Muscle layer of colon (tissue), 2 donors: ENCODE measurements around the gene TOPBP1.
"Not testable (repeated sequence)": the region's sequence is repeated elsewhere in the genome, so short reads cannot be mapped to it uniquely, and the experiment has no call there.

Experiments used
- H3K27ac ChIP-seq: one replicate; pipeline ENCODE4 v1.7.0; 2013; ENCODE audit warnings: low read depth, mild to moderate bottlenecking, low read length, moderate library complexity
- H3K27me3 ChIP-seq, 2 donors: one replicate each; pipeline ENCODE4 v1.7.0; 2013; ENCODE audit warnings: low read length in 2 of 2, mild to moderate bottlenecking in 2 of 2; ENCODE audit not compliant: insufficient read depth in 2 of 2, control insufficient read depth in 1 of 2
- H3K36me3 ChIP-seq: one replicate; pipeline ENCODE4 v1.7.0; 2013; ENCODE audit warnings: mild to moderate bottlenecking, low read length; ENCODE audit not compliant: insufficient read depth
- H3K4me1 ChIP-seq: one replicate; pipeline ENCODE4 v1.7.0; 2013; ENCODE audit warnings: mild to moderate bottlenecking, low read length; ENCODE audit not compliant: insufficient read depth
- H3K4me3 ChIP-seq, 2 donors: one replicate each; pipeline ENCODE4 v1.7.0; 2013; ENCODE audit warnings: low read length in 2 of 2, low read depth in 1 of 2, mild to moderate bottlenecking in 1 of 2, moderate library complexity in 1 of 2
- H3K9ac ChIP-seq: one replicate; pipeline ENCODE4 v1.7.0; 2013; ENCODE audit warnings: low read length
- H3K9me3 ChIP-seq: one replicate; pipeline ENCODE4 v1.7.0; 2013; ENCODE audit warnings: mild to moderate bottlenecking, low read length
- donor health status: abdominal sarcoma.
- donor health status: Adenocarcinoma of cecum.

The TOPBP1 gene

GRCh38 chr3:133670525-133670995 is 8.8 kb upstream of the TOPBP1 start:
- Histone ChIP-seq H3K27me3 (peaks cover 3 to 15% of the 10 kb centered on the region in 2 donors), H3K36me3 (no peaks in the 10 kb centered on the region), H3K4me1 (no peaks in the 10 kb centered on the region), H3K9ac (no peak overlapping the region), H3K4me3 (no peak overlapping the region), H3K27ac (no peak overlapping the region), H3K9me3 (no peaks in the 10 kb centered on the region)

DNA sequence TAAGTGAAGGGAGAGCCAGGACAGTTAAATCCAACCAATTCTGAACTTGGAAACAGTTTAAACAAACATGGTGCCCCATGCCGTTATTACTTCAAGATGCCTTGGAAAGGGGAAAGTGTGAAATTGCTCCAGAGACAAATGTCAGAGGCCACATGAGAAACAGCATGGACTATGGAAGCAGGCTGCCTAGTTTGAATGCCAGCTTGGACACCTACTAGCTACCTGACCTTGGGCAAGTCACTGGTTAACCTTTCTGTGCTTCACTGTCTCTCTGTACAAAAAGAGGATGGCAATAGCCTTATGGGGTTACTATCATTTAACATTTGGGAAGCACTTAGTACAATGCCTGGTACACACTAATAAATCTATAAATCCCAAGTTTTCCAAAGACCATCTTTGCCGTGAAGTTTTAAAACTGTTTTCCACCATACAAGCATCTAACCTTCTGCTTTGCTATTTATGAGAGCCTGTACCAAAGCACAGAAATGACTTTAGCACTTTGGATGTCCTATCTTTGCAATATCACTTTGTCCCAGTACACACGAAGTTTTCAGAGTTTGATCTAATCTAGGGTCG is 8.3 kb upstream of the TOPBP1 start:
- Histone ChIP-seq H3K4me1 (no peaks in the 10 kb centered on the region), H3K9me3 (no peaks in the 10 kb centered on the region), H3K27ac (no peak overlapping the region), H3K27me3 (peaks cover 3 to 13% of the 10 kb centered on the region in 2 donors), H3K4me3 (no peak overlapping the region), H3K9ac (no peak overlapping the region), H3K36me3 (no peaks in the 10 kb centered on the region)

DNA sequence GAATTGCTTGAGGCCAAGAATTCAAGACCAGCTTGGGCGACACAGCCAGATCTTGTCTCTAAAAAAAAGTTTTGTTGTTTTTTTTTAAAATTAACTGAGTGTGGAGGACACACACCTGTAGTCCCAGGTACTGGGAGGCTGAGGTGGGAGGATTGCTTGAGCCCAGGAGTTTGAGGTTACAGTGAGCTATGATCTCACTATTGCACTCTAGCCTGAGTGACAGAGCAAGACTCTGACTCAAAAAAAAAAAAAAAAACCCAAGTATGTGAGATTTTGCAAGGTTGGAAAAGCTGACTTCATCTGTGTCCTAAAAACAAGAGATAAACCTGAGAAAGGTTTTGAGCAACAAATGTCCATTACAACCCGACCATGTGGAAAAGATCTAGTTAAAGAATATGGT is 5.4 kb upstream of the TOPBP1 start:
- H3K9ac ChIP-seq = no peak overlapping the region
- no peaks in the 10 kb centered on the region for H3K27me3 ChIP-seq
- no peak overlapping the region for H3K27ac ChIP-seq
- peaks cover 3% of the 10 kb centered on the region for H3K4me1 ChIP-seq
- no peaks in the 10 kb centered on the region for H3K36me3 ChIP-seq
- H3K9me3 ChIP-seq = no peaks in the 10 kb centered on the region
- H3K4me3 ChIP-seq = no peak overlapping the region

GRCh38 chr3:133665188-133665587 is 3.4 kb upstream of the TOPBP1 start:
- H3K27ac ChIP-seq, H3K36me3 ChIP-seq, H3K27me3 ChIP-seq, H3K9ac ChIP-seq, H3K9me3 ChIP-seq, H3K4me3 ChIP-seq: not testable (repeated sequence)
- peaks cover 13% of the 10 kb centered on the region for H3K4me1 ChIP-seq

GRCh38 chr3:133663569-133664313 is 2.0 kb upstream of the TOPBP1 start:
- no peak overlapping the region for H3K4me3 ChIP-seq

DNA sequence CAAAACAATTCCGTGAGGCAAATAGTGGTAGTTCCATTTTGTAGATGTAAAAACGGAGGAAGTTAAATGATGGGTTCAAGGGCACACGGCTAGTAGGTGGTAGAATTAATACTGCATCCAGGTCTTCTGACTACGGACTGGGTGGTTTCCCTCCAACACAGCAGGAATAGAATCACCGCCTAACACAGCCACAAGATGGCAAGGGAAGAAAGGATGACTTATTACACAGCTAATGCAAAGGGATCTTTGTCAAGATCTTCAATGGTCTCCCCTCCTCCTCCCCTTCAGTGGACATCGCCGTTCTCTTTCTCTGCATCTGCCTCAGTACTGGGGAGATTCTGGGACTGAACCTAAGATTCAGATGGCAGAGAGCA is 524 bp upstream of the TOPBP1 start:
- peaks cover 11% of the 10 kb centered on the region for H3K36me3 ChIP-seq
- H3K4me1 ChIP-seq = peaks cover 13% of the 10 kb centered on the region
- H3K27me3 ChIP-seq = no peaks in the 10 kb centered on the region
- H3K4me3 ChIP-seq = peak overlapping the region; percentile 90 to 99
- H3K27ac ChIP-seq = peak overlapping the region; percentile 87
- no peaks in the 10 kb centered on the region for H3K9me3 ChIP-seq
- H3K9ac ChIP-seq = peak overlapping the region; percentile 82

More at GRCh38 chr3:133663569-133664313, 2.0 kb upstream of the TOPBP1 start:
- peaks cover 7% of the 10 kb centered on the region for H3K36me3 ChIP-seq
- peaks cover 13% of the 10 kb centered on the region for H3K4me1 ChIP-seq
- no peaks in the 10 kb centered on the region for H3K27me3 ChIP-seq
- no peak overlapping the region for H3K27ac ChIP-seq
- H3K9me3 ChIP-seq = no peaks in the 10 kb centered on the region
- H3K9ac ChIP-seq = no peak overlapping the region

DNA sequence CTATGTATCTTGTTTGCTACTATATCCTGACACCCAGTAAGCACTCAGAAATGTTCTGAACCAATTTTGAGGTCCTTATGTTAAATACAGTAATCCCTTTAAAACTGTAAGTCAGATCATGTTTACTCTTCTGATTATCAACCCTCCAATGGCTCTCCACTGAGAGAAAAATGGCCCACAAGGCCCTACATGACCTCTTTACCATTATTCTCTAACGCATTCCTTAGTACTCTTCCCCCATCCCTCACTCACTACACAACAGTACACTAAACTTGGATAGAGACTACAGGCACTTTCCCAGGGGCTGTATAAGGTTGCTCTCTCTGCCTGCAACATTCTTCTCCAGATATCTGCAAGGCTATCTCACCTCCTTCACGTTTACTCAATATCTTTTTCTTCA is 1.9 kb downstream of the TOPBP1 start:
- no peaks in the 10 kb centered on the region for H3K9me3 ChIP-seq
- H3K27me3 ChIP-seq = no peaks in the 10 kb centered on the region
- no peak overlapping the region for H3K9ac ChIP-seq
- H3K4me3 ChIP-seq = no peak overlapping the region
- peaks cover 19% of the 10 kb centered on the region for H3K36me3 ChIP-seq
- H3K4me1 ChIP-seq = peaks cover 13% of the 10 kb centered on the region
- H3K27ac ChIP-seq = no peak overlapping the region

GRCh38 chr3:133655731-133656515 is 5.8 kb downstream of the TOPBP1 start:
- Histone ChIP-seq H3K36me3 (peaks cover 31% of the 10 kb centered on the region), H3K4me1 (peaks cover 5% of the 10 kb centered on the region)

GRCh38 chr3:133649486-133650068 is 12.2 kb downstream of the TOPBP1 start:
- no peak overlapping the region for H3K9ac ChIP-seq

More at GRCh38 chr3:133655731-133656515, 5.8 kb downstream of the TOPBP1 start:
- H3K27me3 ChIP-seq = no peaks in the 10 kb centered on the region
- no peak overlapping the region for H3K27ac ChIP-seq
- H3K9me3 ChIP-seq = no peaks in the 10 kb centered on the region
- no peak overlapping the region for H3K4me3 ChIP-seq
- no peak overlapping the region for H3K9ac ChIP-seq

GRCh38 chr3:133644768-133645167 is 17.0 kb downstream of the TOPBP1 start:
- no peaks in the 10 kb centered on the region for H3K27me3 ChIP-seq
- no peaks in the 10 kb centered on the region for H3K4me1 ChIP-seq
- H3K36me3 ChIP-seq = peaks cover 17% of the 10 kb centered on the region
- no peaks in the 10 kb centered on the region for H3K9me3 ChIP-seq
- no peak overlapping the region for H3K9ac ChIP-seq
- H3K4me3 ChIP-seq = no peak overlapping the region
- H3K27ac ChIP-seq = no peak overlapping the region

More at GRCh38 chr3:133649486-133650068, 12.2 kb downstream of the TOPBP1 start:
- Histone ChIP-seq H3K4me1 (no peaks in the 10 kb centered on the region), H3K36me3 (peaks cover 12% of the 10 kb centered on the region), H3K4me3 (no peak overlapping the region), H3K27me3 (no peaks in the 10 kb centered on the region), H3K27ac (no peak overlapping the region), H3K9me3 (no peaks in the 10 kb centered on the region)

GRCh38 chr3:133643611-133644010 is 18.1 kb downstream of the TOPBP1 start:
- Histone ChIP-seq H3K9me3 (no peaks in the 10 kb centered on the region), H3K4me3 (no peak overlapping the region), H3K27me3 (no peaks in the 10 kb centered on the region), H3K27ac (no peak overlapping the region), H3K36me3 (peaks cover 21% of the 10 kb centered on the region), H3K4me1 (no peaks in the 10 kb centered on the region), H3K9ac (no peak overlapping the region)
